ENCODE results near the gene FBXL14.

GRCh38 chr12:1533602-1534304 lies 60.6 kb downstream of the FBXL14 start:
- TF ChIP-seq CTCF (IDR thresholded peaks at IDR 0.05), result no peak
- no peak for TF ChIP-seq POLR2A (IDR thresholded peaks at IDR 0.05)
